Breast epithelium (tissue), 3 donors: ENCODE data around the gene IARS2.

Experiments
- CTCF ChIP-seq, 3 donors: fragments of 450-650 bp; IDR thresholded peaks; one replicate each; pipeline ENCODE4 v1.5.1; 2016 to 2017; ENCODE audit warnings: antibody characterized with exemption in 3 of 3, mild to moderate bottlenecking in 3 of 3, moderate library complexity in 3 of 3
- POLR2A ChIP-seq: fragments of 450-650 bp; IDR thresholded peaks from one replicate; pipeline ENCODE4 v1.6.1; 2016; ENCODE audit warnings: antibody characterized with exemption, mild to moderate bottlenecking, moderate library complexity
- POLR2AphosphoS5 ChIP-seq, 3 donors: sonication (generic); formaldehyde crosslinking; IDR thresholded peaks; one replicate each; pipeline ENCODE4 v1.6.1; 2017; ENCODE audit warnings: antibody characterized with exemption in 3 of 3

DNA sequence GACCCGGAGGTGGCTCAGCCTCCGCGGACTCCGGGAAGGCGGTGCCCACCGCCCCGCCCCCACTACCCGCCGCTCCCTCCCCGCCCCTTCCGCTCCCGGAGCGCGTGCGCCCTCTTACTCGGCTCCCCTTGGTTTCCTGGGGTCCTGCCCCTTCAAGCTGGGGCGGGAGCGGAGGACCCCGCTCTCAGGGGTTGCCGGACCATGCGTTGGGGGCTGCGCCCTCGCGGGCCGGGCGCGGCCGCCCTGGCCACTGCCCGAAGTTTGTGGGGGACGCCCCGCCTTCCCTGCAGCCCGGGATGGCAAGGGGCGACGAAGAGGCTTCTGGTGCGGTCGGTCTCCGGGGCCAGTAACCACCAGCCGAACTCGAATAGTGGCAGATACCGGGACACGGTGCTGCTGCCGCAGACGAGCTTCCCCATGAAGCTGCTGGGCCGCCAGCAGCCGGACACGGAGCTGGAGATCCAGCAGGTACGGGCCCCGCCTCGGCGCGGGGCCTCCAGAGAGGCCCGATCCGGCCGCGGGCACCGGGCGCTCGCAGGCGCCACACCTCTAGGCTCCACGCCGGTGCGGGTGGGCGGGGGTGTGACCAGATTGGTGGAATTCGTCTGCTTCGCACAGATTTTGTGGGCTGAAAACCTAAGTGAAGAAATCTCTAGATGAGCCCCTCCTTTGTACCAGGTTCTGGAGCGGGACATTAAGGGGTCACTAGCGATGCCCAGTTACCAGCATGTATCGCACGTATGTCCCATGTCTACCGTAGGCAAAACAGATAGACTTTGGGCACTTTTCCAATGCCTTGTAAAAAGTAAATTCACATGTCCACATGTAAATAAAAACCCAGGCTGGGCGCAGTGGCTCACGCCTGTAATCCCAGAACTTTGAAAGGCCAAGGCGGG is at the start of gene IARS2:
- TF ChIP-seq CTCF (IDR thresholded peaks at IDR 0.05) (no peak), POLR2A (no peak), POLR2AphosphoS5 (IDR thresholded peaks at IDR 0.05) (peak in 2 of 3 donors; percentile 38 to 49)
